H54 (cell line): ENCODE measurements around the gene OVOL3.

ENCODE experiments used
- DNase-seq: peaks from one replicate; pipeline ENCODE4 v3.0.0; 2011; ENCODE audit warnings: low spot score, mixed read lengths; ENCODE audit not compliant: insufficient read length
- FAIRE-seq: peaks from 3 replicates; lab custom pipeline; 2011; peaks lifted over from hg19 to GRCh38; lab: Jason Lieb, UNC
- POLR2A ChIP-seq: IDR thresholded peaks from 2 replicates; pipeline ENCODE4 v1.6.1; 2011; ENCODE audit warnings: low read depth, mild to moderate bottlenecking, low read length

Gene OVOL3

DNA sequence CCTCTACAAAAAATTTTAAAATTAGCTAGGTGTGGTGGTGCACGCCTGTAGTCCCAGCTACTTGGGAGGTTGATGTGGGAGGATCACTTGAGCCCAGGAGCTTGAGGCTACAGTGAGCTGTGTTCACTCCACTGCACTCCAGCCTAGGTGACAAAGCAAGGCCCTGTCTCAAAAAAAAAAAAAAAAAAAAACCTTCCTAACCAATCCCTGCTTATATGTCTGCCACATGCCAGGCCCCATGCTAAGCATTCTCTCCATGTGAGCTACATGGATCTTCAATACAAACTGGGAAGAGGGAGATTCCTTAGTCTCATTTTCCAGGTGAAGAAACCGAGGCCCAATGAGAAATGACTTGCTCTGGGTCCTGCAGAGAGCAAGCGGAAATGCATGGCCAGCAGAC lies 2.3 kb upstream of the OVOL3 start:
- no peak for TF ChIP-seq POLR2A
- FAIRE-seq (no peak), DNase-seq (no peak)

- FAIRE-seq = no peak
- no peak for TF ChIP-seq POLR2A
- DNase-seq = no peak
Measured at GRCh38 chr19:36111200-36111539, 227 bp downstream of the OVOL3 start.

DNA sequence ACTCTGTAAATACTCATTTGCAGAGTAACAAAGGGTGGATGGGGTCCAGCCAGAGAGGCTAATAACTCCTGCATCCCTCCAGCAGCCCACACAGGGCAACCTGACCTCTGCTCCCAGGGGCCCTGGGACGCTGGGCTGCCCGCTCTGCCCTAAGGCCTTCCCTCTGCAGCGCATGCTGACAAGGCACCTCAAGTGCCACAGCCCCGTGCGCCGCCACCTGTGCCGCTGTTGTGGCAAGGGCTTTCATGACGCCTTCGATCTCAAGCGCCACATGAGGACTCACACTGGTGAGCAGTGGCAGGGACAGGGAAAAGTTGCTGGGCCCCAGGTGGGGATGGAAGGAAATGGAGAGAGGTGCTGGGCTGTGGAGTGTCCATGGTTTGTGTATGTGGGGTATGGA lies 1.7 kb downstream of the OVOL3 start:
- FAIRE-seq (no peak), DNase-seq (no peak)
- no peak for TF ChIP-seq POLR2A

DNA sequence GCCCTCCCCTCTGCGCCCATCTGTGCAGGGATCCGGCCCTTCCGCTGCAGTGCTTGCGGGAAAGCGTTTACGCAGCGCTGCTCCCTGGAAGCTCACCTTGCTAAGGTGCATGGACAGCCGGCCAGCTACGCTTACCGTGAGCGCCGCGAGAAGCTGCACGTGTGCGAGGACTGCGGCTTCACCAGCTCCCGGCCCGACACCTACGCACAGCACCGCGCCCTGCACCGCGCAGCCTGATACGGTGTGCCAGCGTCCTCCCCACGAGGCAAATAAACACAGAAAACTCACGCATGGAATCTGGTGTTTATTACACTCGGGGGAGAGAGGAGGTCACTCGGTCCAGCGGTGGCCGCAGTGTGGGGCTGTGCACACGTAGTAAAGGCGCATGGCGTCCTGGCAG lies 2.5 kb downstream of the OVOL3 start:
- FAIRE-seq (no peak), DNase-seq (no peak)
- no peak for TF ChIP-seq POLR2A

GRCh38 chr19:36113894-36114720 lies 3.2 kb downstream of the OVOL3 start:
- no peak for FAIRE-seq
- no peak for DNase-seq
- no peak for TF ChIP-seq POLR2A

GRCh38 chr19:36114721-36115452 lies 3.9 kb downstream of the OVOL3 start, which contains the start of gene POLR2I:
TSS of gene POLR2I (minus strand) at chr19:36114875. CDS start at chr19:36114856, 19 bp downstream.
- FAIRE-seq (peak; percentile 41), DNase-seq (peak; percentile 99)
- TF ChIP-seq POLR2A = peak; percentile 72

DNA sequence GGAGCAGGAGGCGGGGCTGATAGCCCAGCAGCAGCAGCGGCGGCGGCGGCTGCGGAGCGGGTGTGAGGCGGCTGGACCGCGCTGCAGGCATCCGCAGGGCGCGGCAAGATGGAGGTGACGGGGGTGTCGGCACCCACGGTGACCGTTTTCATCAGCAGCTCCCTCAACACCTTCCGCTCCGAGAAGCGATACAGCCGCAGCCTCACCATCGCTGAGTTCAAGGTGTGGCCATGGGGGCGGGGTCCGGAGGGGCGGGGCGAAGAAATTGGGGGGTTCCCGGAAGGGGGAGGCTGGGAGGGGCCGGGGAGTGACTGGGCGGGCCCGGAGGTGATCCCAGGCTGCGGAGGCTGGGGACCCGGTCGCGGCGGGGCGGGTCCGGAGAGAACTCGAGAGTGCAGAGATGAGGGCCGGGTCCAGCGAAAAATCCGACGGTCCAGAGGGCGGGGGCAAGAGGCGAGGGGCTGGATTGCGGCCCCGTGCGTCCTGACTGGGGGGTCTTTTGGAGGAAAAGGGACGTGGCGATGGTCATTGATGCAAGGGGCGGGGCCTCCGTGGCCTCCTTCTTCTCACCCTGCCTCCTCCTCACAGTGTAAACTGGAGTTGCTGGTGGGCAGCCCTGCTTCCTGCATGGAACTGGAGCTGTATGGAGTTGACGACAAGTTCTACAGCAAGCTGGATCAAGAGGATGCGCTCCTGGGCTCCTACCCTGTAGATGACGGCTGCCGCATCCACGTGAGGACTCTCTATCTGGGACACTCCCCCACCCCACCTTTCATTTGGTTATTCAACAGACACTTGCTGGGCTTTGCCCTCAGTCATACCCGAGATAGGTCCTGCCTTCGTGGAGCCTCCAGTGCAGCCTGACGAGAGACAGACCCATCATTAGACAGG lies 4.8 kb downstream of the OVOL3 start, which contains the start of gene TBCB:
Gene TBCB (plus strand): TSS at position 16 of the 891 bp plus-strand sequence. CDS start 93 bp downstream, at position 109.
- no peak for FAIRE-seq
- peak; percentile 77 for TF ChIP-seq POLR2A
- peak; percentile 83 for DNase-seq

DNA sequence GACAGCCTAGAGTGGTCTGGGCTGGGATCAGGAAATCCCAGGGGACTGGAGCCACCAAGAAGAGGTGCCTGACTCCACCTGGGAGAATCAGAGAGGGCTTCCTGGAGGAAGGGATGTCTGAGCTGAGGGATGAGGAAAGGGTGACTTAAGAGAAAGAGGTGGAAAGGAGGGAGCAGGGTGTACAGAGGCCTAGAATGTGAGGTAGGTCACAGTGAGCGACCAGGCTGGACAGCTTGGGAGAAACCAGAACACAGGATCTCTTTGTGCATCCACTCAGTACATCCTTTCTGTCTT lies 5.3 kb downstream of the OVOL3 start:
- no peak for DNase-seq
- no peak for FAIRE-seq

GRCh38 chr19:36120092-36120983 lies 9.4 kb downstream of the OVOL3 start:
- FAIRE-seq (no peak), DNase-seq (no peak)
- TF ChIP-seq POLR2A = no peak

More for the DNA sequence above, 5.3 kb downstream of the OVOL3 start:
- no peak for TF ChIP-seq POLR2A

GRCh38 chr19:36120984-36121358 lies 10.0 kb downstream of the OVOL3 start:
- DNase-seq = no peak
- FAIRE-seq = no peak
- no peak for TF ChIP-seq POLR2A

DNA sequence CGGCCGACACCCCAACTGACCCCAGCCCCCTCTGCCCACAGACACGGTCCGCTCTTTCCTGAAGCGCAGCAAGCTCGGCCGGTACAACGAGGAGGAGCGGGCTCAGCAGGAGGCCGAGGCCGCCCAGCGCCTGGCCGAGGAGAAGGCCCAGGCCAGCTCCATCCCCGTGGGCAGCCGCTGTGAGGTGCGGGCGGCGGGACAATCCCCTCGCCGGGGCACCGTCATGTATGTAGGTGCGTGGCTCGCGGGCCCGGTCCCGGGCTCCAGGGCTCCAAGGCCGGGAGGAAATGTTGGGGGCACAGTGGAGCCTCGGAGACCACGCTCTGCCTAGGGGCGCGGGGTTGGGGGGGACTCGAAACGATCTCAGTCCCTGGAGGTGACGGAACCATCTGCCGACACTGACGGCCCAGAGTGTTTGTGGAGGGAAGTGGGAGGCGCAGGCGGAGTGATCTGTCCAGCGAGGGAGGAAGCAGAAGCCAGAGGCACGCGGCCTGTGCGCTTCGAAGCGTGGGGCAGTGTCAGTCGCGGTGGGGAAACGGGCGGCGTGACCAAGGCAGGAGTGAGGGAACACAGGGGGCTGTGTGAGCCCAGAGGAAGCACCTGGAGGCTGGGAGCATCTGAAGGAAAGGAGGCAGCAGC lies 10.7 kb downstream of the OVOL3 start:
- no peak for TF ChIP-seq POLR2A
- no peak for DNase-seq
- no peak for FAIRE-seq

- FAIRE-seq (no peak), DNase-seq (no peak)
- no peak for TF ChIP-seq POLR2A
Measured at GRCh38 chr19:36125557-36125956, 14.6 kb downstream of the OVOL3 start.
